Activated CD4-positive, CD25-positive, alpha-beta regulatory T cell treated with anti-CD3 and anti-CD28 coated beads, Interleukin-2, amount 50 U/mL, for 16 hours (primary cell): ENCODE data around the gene WIPF1.

Source experiments
- DNase-seq: peaks from one replicate; pipeline ENCODE4 v3.0.0-alpha.2; 2020; ENCODE audit warnings: low read depth, low spot score

WIPF1 gene

GRCh38 chr2:174623106-174623637, 25.6 kb upstream of the WIPF1 start:
- no peak for DNase-seq

DNA sequence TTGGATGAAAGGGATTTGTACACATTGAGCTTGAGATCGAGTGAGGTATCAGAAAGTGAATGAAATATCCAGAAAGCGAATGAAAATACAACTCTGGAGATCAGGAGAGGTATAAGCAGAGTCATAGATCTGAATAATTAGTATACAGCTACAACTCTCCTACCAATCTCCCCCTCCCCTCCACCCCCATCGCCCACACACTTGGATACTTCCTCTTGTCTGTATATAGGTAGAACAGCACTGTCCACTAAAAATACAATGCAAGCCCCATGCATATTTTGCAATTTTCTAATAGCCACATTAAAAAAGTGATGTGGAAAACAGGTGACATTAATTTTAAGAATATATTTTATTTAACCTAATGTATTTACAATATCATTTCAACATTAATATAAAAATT, 23.7 kb upstream of the WIPF1 start:
- DNase-seq: no peak

GRCh38 chr2:174618179-174618578, 20.6 kb upstream of the WIPF1 start:
- DNase-seq: no peak

DNA sequence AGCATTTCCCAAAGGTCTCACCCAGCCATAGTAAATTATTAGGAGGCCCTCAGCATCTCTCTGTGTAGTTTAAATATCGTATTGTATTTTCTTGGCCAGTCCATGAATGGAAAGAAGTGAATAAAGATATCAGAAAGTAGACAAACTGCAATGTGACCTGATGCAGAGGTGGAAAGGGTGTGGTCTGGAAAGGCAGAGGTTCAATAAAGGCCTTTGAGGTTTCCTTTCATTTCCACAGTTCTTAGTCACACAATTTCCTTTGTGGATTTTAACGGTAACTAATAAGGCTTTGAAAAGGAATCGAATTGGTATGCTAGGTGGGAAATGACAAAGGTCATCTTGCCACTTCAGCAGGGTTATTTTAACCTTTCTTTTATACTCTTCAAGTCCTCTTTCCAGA, 20.1 kb upstream of the WIPF1 start:
- DNase-seq: no peak

- no peak for DNase-seq
These were observed 19.5 kb upstream of the WIPF1 start for GRCh38 chr2:174617120-174617519.

- no peak for DNase-seq
These were observed 18.4 kb upstream of the WIPF1 start for GRCh38 chr2:174615871-174616436.

GRCh38 chr2:174614261-174614660, 16.7 kb upstream of the WIPF1 start:
- DNase-seq: no peak

- DNase-seq: no peak
These were observed 15.9 kb upstream of the WIPF1 start for GRCh38 chr2:174613531-174613930.

DNA sequence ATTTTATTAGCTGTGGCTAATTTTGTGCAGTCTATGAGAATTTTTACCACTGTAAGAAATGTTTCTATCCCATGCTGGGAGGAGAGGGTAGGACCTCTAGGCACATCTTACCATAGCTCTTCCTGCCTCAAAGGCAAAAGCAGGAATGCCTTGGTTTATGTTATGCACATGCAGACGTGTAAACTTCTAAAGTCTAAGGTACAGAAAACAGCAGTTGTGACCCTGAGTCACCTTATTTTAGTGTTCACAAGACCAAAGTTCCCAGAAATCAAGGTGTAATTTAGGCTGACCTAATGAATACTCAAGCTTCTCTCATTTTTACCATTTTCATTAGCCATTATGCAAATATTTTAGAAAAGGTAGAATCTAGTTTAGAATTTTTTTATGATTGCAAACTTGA, 15.4 kb upstream of the WIPF1 start:
- DNase-seq: no peak

- no peak for DNase-seq
These were observed 14.2 kb upstream of the WIPF1 start for GRCh38 chr2:174611854-174612253.

DNA sequence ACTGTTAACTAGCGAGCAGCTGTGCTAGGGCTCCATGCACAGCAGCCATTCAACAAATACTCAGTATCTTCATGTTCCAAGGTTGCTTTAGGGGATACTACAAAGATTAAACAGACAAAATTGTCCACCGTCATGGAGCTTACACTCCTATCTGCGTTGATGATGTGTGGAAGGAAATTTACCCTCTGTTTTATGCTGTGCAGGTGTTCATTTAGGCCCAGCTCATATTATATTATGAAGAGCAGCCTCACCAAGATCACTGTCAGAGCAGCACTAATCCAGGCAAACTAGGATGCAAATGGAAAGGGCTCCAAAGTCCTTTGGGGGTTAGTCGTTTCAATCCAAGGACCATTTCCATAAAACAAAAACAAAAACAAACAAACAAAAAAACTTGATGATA, 13.4 kb upstream of the WIPF1 start:
- DNase-seq: no peak

- DNase-seq: no peak
These were observed 12.8 kb upstream of the WIPF1 start for GRCh38 chr2:174610243-174610995.

- DNase-seq: no peak
These were observed 11.7 kb upstream of the WIPF1 start for GRCh38 chr2:174609261-174609660.

DNA sequence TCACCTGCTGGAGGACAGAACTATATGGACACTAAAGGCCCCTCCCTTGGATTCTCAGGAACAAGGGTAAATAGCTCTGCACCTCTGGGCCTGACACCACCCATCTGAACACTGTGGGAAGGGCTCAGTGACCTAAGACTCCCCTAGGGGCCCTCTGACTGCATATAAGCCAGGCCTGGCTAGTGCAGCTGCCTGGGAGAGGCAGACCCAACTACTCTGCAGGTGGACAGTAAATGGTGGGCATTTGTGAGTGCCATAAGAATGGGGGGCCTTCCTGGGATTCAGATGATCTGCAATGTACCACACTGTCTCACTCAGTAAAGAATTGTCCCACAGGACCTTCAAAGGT, 11.2 kb upstream of the WIPF1 start:
- no peak for DNase-seq

DNA sequence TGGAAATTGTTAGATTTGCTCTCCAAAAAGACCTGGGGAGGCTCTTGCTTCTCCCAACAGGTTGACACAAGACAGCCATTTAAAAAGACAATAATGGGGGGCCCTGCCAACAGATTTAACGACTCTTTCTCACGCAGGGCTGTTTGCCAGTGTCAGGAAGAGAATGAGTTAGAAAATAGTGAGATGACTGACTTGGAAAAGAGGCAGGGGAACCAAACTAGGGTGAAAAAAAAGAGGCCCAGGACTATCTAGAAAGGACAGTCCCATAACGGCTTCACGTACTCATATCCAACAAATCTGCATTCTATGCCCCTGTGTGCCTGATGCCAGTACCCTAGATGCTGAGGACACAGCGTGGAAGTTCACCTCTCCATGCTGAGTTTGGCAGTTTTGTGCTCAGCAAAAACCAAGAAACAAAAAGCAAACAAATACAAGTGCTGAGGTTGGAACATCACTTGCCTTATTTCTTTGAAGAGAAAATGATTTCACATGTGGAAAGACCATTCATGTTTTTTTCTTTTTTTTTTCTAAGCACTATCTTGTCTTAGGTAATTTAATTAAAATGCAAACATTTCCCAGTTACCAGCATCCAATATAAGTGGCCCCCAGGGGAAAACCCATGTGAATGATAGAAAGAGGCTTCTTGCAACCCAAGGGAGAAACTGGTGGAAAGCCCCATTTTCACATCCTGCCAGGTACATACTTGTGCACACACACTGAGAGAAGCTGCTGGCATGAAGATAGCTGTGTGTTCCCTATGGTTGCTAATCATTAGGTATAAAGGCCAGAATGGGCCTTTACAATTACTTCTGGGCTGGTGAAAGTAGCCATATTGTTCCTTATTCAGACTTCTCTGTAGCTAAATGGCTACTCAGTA, 10.6 kb upstream of the WIPF1 start:
- DNase-seq: no peak

- DNase-seq: no peak
These were observed 10.0 kb upstream of the WIPF1 start for GRCh38 chr2:174607584-174607983.

GRCh38 chr2:174606336-174606735, 8.7 kb upstream of the WIPF1 start:
- no peak for DNase-seq

DNA sequence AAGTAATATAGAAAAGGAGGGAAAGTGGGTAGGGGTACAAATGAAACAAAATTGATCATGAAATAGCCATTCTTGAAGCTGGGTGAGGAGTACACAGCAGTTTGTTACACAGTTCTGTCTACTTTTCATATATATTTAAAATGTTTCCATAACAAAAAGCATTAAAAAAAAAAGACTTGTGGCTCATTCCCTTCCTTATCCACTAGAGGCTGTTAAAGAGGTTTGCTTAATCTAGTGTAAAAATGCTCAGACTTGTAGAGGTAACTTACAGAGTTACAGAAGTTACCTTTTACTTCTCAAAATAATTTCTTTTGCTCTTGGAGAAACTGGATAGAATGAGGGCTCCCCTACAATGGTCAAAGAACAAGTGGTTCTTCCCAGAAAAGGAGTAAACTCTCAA, 8.1 kb upstream of the WIPF1 start:
- DNase-seq: no peak

- no peak for DNase-seq
These were observed 5.7 kb upstream of the WIPF1 start for GRCh38 chr2:174603280-174603679.

GRCh38 chr2:174602745-174603144, 5.1 kb upstream of the WIPF1 start:
- DNase-seq: no peak

DNA sequence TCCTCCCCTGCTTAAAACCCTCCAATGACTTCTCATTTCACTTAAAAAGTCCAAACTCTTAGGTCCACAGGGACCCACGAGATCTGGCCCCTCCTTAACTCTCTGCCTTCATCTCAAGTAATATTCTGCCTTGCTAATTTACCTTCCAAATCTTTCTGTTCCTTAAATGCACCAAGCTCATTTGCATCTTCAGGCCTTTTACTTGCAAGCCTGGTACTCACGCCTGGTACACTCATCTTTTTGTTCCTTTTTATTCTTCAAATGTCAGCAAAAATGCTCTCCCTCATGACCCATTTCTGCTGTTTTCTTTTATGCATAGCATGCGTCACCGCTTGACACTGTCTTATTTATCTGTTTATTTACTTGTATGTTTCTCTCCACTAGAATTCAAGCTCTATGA, 2.7 kb upstream of the WIPF1 start:
- no peak for DNase-seq

- no peak for DNase-seq
These were observed 1.8 kb upstream of the WIPF1 start for GRCh38 chr2:174599310-174599921.
